HUES6 (cell line): ENCODE results near the gene RAP1GAP2.
"Not testable (repeated sequence)": the region's sequence is repeated elsewhere in the genome, so short reads cannot be mapped to it uniquely, and the experiment has no call there.

ENCODE experiments used
- H3K27ac ChIP-seq: 2 replicates; pipeline ENCODE4 v1.7.0; 2013; ENCODE audit warnings: low read depth, mild to moderate bottlenecking, low read length, inconsistent platforms
- H3K27me3 ChIP-seq: 2 replicates; pipeline ENCODE4 v1.6.1; 2013; ENCODE audit warnings: low read length; ENCODE audit not compliant: control insufficient read depth, insufficient read depth
- H3K36me3 ChIP-seq: 2 replicates; pipeline ENCODE4 v1.6.1; 2013; ENCODE audit warnings: low read length; ENCODE audit not compliant: control insufficient read depth, insufficient read depth
- H3K4me1 ChIP-seq: 2 replicates; pipeline ENCODE4 v1.6.1; 2013; ENCODE audit warnings: low read length; ENCODE audit not compliant: control insufficient read depth, insufficient read depth
- H3K4me3 ChIP-seq: 2 replicates; pipeline ENCODE4 v1.5.1; 2013; ENCODE audit warnings: low read depth, low read length
- H3K9ac ChIP-seq: one replicate; pipeline ENCODE4 v1.6.1; 2013; ENCODE audit warnings: mild to moderate bottlenecking, low read length
- H3K9me3 ChIP-seq: 2 replicates; pipeline ENCODE4 v1.6.1; 2013; ENCODE audit warnings: low read depth, low read length; ENCODE audit not compliant: control insufficient read depth, insufficient read depth

RAP1GAP2 gene

DNA sequence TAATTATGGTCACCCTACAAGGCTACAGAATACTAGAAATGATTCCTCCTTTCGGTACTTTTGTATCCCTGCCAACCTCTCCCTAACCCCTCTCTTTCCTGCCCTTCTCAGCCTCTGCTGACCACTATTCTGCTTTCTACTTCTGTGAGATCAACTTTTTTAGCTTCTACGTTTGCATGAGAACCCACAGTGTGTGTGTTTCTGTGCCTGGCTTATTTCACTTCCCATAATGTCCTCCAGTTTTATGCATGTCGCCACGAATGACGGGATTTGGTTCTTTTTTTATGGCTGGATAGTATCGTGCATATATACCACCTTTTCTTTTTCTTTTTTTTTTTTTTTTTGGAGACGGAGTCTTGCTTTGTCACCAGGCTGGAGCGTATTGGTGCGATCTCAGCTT, 92.1 kb downstream of the RAP1GAP2 start:
- Histone ChIP-seq H3K27me3 (no peaks in the 10 kb centered on the region), H3K4me3 (no peak overlapping the region), H3K36me3 (no peaks in the 10 kb centered on the region), H3K9ac (no peak overlapping the region), H3K27ac (no peak overlapping the region), H3K9me3 (no peaks in the 10 kb centered on the region), H3K4me1 (peaks cover 32% of the 10 kb centered on the region)

DNA sequence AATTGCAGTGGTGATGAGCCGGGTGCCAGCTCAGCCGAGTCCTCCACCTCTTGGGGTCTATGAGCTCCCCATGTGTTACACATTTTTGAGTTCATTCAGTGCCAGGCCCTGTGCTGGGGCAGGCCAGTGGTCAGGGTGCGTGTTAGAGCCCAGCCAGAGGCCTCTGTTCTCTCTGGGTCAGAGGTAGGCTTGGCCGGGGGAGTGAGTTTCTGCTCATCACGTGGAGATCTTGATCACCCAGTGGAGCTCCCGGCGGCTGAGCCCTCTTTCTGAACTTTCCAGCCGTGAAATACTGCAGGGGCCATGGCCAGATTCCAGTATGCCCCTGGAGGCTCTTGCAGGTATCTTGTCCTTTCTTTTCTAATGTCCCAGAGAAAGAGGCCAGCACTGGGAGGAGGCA, 93.0 kb downstream of the RAP1GAP2 start:
- Histone ChIP-seq H3K9me3 (no peaks in the 10 kb centered on the region), H3K36me3 (no peaks in the 10 kb centered on the region), H3K4me1 (peaks cover 31% of the 10 kb centered on the region), H3K4me3 (no peak overlapping the region), H3K9ac (no peak overlapping the region), H3K27me3 (no peaks in the 10 kb centered on the region), H3K27ac (no peak overlapping the region; the same call in 1 of the 2 replicates)

- H3K9ac ChIP-seq, H3K27me3 ChIP-seq, H3K36me3 ChIP-seq, H3K9me3 ChIP-seq, H3K4me3 ChIP-seq, H3K27ac ChIP-seq: not testable (repeated sequence)
- peaks cover 25% of the 10 kb centered on the region for H3K4me1 ChIP-seq
These were observed 94.5 kb downstream of the RAP1GAP2 start for GRCh38 chr17:2890778-2891177.

GRCh38 chr17:2892305-2892971, 96.2 kb downstream of the RAP1GAP2 start:
- Histone ChIP-seq H3K4me3 (no peak overlapping the region), H3K27me3 (no peaks in the 10 kb centered on the region), H3K36me3 (no peaks in the 10 kb centered on the region), H3K27ac (peak overlapping the region; percentile 35; the same call in 1 of the 2 replicates), H3K9me3 (no peaks in the 10 kb centered on the region), H3K4me1 (peaks cover 25% of the 10 kb centered on the region), H3K9ac (no peak overlapping the region)

- no peaks in the 10 kb centered on the region for H3K27me3 ChIP-seq
- H3K9me3 ChIP-seq: no peaks in the 10 kb centered on the region
- H3K9ac ChIP-seq: no peak overlapping the region
- H3K27ac ChIP-seq: no peak overlapping the region
- H3K4me3 ChIP-seq: no peak overlapping the region
- peaks cover 25% of the 10 kb centered on the region for H3K4me1 ChIP-seq
- no peaks in the 10 kb centered on the region for H3K36me3 ChIP-seq
These were observed 97.2 kb downstream of the RAP1GAP2 start for GRCh38 chr17:2893422-2893914.

- Histone ChIP-seq H3K27me3 (no peaks in the 10 kb centered on the region), H3K9me3 (no peaks in the 10 kb centered on the region), H3K4me1 (peaks cover 20% of the 10 kb centered on the region), H3K27ac (no peak overlapping the region), H3K9ac (no peak overlapping the region), H3K4me3 (no peak overlapping the region), H3K36me3 (no peaks in the 10 kb centered on the region)
These were observed 98.5 kb downstream of the RAP1GAP2 start for GRCh38 chr17:2894782-2895181.

DNA sequence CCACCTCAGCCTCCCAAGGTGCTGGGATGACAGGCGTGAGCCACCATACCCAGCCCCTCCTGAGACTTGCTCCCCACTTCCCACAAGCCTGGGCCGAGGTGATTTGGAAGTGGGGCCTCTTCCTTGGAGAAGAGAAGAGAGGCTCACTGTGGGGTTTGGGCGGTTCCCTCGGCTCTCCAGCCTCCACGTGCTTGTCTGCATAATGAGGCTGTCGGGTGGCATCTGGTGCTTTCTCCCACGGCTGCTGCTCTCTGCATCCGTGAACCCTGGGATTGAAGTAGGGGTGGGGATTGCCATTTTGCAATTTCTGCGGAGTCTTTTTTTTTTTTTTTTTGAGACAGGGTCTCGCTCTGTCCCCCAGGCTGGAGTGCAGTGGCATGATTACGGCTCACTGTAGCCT, 101.4 kb downstream of the RAP1GAP2 start:
- no peak overlapping the region for H3K9ac ChIP-seq
- peaks cover 14% of the 10 kb centered on the region for H3K4me1 ChIP-seq
- H3K27ac ChIP-seq: no peak overlapping the region
- no peaks in the 10 kb centered on the region for H3K9me3 ChIP-seq
- H3K27me3 ChIP-seq: no peaks in the 10 kb centered on the region
- peaks cover 3% of the 10 kb centered on the region; the same call in 1 of the 2 replicates for H3K36me3 ChIP-seq
- no peak overlapping the region for H3K4me3 ChIP-seq

- Histone ChIP-seq H3K4me3 (no peak overlapping the region), H3K27ac (no peak overlapping the region), H3K9me3 (no peaks in the 10 kb centered on the region), H3K36me3 (peaks cover 3% of the 10 kb centered on the region; the same call in 1 of the 2 replicates), H3K9ac (no peak overlapping the region), H3K4me1 (peaks cover 16% of the 10 kb centered on the region), H3K27me3 (no peaks in the 10 kb centered on the region)
These were observed 102.2 kb downstream of the RAP1GAP2 start for GRCh38 chr17:2898255-2898926.

GRCh38 chr17:2899906-2900305, 103.7 kb downstream of the RAP1GAP2 start:
- Histone ChIP-seq H3K4me1 (peaks cover 19% of the 10 kb centered on the region), H3K9ac (no peak overlapping the region), H3K27ac (no peak overlapping the region), H3K27me3 (no peaks in the 10 kb centered on the region), H3K36me3 (peaks cover 6% of the 10 kb centered on the region; the same call in 1 of the 2 replicates), H3K4me3 (no peak overlapping the region), H3K9me3 (no peaks in the 10 kb centered on the region)

DNA sequence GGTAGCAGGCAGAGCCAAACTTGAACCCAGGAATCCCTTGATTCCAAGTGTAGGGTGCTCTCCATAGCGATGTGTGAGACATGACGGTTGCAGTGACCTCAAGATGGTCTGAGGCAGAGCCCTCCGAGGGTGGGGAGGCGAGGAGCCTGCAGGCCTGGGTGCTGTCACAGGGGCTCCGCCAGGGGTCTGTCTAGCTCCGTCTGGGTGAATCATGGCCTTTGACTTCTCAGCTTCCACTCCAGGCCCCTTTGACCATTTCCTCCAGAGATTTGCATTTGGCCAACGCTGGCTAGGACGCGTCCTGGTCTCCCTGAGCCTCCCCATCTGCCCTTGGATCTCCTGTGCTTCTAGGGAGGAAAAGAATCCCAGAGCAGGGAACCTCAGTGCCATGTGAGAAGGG, 104.6 kb downstream of the RAP1GAP2 start:
- peaks cover 13% of the 10 kb centered on the region; the same call in 1 of the 2 replicates for H3K36me3 ChIP-seq

DNA sequence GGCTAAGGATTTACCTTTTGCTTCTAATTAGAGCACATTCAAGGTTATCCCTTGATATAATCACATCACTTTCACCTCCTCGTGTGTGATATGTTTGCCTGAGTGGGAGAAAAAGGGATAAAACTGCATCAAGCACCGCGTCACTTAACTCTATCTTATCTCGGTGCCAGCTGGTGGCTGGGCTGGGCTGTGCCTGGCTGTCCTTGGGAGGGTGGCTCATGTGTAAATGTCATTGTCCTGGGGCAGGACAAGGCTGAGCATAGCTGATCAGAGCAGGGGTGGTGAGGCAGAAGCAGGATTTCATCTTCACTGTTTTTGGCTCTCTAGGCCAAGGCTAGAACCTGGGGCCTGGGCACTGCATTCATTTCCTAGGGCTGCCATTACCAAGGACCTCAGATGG, 105.3 kb downstream of the RAP1GAP2 start:
- Histone ChIP-seq H3K9ac (no peak overlapping the region), H3K27me3 (no peaks in the 10 kb centered on the region), H3K4me1 (peaks cover 19% of the 10 kb centered on the region), H3K36me3 (peaks cover 21% of the 10 kb centered on the region), H3K9me3 (no peaks in the 10 kb centered on the region), H3K4me3 (no peak overlapping the region), H3K27ac (no peak overlapping the region; the same call in 1 of the 2 replicates)

More for the DNA sequence above, 104.6 kb downstream of the RAP1GAP2 start:
- Histone ChIP-seq H3K4me3 (no peak overlapping the region), H3K9ac (no peak overlapping the region), H3K27me3 (no peaks in the 10 kb centered on the region), H3K27ac (no peak overlapping the region; the same call in 1 of the 2 replicates), H3K4me1 (peaks cover 19% of the 10 kb centered on the region), H3K9me3 (no peaks in the 10 kb centered on the region)
